Stimulated activated naive CD8-positive, alpha-beta T cell treated with anti-CD3 and anti-CD28 coated beads, Interleukin-15, Interleukin-2, amounts not matched to agents 100 U/mL and 50 U/mL, for 24 hours (primary cell): ENCODE results near the gene COL20A1.
"Not testable (repeated sequence)": the region's sequence is repeated elsewhere in the genome, so short reads cannot be mapped to it uniquely, and the experiment has no call there.

ENCODE experiments used
- ATAC-seq: fragments of 150-1000 bp; cut with Tn5 transposase; one replicate; pipeline ENCODE4 v1.10.0; 2021
- DNase-seq: peaks from one replicate; pipeline ENCODE4 v3.0.0; 2021

The COL20A1 gene

GRCh38 chr20:63377256-63377941, 84.4 kb downstream of the COL20A1 start:
- DNase-seq (no peak), ATAC-seq (no peak)

- ATAC-seq (no peak), DNase-seq (no peak)
Measured at GRCh38 chr20:63377951-63378381, 85.0 kb downstream of the COL20A1 start.

GRCh38 chr20:63378626-63379025, 85.6 kb downstream of the COL20A1 start:
- ATAC-seq (no peak), DNase-seq (no peak)

- DNase-seq = no peak
- ATAC-seq = no peak
Measured at GRCh38 chr20:63379296-63379695, 86.3 kb downstream of the COL20A1 start.

GRCh38 chr20:63379872-63380271, 86.9 kb downstream of the COL20A1 start:
- not testable (repeated sequence) for ATAC-seq, DNase-seq

DNA sequence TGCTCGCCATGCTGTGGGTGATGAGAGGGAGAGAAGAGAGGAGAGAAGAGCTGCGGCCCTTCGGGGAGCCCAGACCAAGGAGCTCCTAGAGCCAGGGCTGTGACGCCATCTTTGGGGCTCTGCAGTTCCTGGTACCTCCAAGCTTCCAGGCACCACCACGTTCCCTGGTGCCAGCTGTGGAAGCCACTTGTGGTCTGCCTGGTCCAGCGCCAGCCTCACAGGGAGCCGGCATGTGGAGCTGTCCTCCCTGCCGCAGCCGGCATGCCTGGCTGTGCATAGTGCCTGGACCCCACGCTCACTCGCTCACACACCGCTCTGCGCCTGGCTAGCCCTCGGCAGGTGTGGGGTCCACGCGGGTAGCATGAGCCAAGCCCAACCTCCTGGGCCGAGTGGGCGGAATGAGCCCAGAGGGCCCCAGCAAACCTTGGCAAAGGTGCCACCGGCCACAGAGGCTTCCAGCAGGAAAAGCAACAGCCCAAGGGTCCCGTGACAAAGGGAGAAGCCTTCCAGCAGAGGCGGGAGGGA, 87.4 kb downstream of the COL20A1 start:
- DNase-seq = no peak
- ATAC-seq = no peak

GRCh38 chr20:63381781-63382431, 88.9 kb downstream of the COL20A1 start:
- no peak for ATAC-seq

DNA sequence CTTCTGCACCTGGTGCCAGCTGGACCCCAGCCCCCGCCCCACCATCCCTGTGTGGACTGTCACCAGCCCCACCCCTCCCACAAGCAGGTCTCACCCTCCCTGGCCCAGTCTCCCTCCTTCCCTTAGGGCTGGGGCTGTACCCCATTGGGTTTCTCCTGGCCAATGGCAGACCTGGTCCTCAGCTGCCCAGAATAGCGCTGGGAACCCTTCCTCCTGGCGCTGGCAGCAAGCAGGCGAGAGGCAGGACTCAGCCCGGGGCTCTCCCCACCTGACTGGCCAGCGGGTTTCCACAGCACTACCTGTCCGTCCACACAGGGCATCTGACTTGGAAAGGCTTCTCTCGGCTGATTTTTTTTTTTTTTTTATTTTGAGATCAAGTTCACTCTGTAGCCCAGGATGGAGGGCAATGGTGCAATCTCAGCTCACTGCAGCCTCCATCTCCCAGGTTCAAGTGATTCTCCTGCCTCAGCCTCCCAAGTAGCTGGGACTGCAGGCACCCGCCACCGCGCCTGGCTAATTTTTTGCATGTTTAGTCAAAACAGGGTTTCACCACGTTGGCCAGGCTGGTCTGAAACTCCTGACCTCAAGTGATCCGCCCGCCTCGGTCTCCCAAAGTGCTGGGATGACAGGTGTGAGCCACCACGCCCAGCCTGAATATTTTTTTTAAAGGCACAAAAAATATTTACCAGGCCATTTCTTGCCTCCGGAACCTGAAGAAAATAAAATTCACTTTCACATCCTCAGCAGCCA, 89.7 kb downstream of the COL20A1 start:
- ATAC-seq = no peak
- DNase-seq = no peak

More at GRCh38 chr20:63381781-63382431, 88.9 kb downstream of the COL20A1 start:
- DNase-seq = peak; percentile 47

DNA sequence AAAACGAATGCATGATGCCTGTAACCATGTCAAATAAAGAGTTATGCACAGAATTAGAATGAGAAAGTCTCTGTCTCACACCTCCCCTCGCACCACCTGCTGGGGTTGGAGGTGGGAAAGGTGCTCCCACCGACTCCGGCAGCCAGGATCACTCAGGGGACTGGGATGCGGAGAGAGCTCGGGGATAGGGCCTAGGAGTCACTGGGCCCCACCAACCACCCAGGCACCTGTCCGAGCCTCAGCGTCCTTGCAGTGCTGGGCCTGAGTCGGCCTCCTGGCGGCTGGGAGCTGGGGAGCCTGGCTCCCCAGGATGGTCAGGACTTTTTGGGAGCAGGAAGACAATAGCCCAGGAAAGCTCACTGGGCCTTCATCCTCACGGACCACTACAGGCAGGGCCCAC, 90.6 kb downstream of the COL20A1 start:
- ATAC-seq (no peak), DNase-seq (no peak)

- DNase-seq = no peak
- ATAC-seq = no peak
Measured at GRCh38 chr20:63384336-63384735, 91.3 kb downstream of the COL20A1 start.
